Panc1 (cell line): ENCODE results near the gene SERPINE2. TPM values are rescaled to one million over a fixed set of nuclear protein-coding genes. Genes with fewer than 3 reads are reported as not detected.

Experiments used
- ATAC-seq: fragments of 200-7000 bp; cut with Tn5 transposase; 2 replicates; pipeline ENCODE4 v1.9.1; 2020; ENCODE audit warnings: mild to moderate bottlenecking, moderate library complexity
- BruUV-seq: library from RNA; stranded (reverse); fragments of 400-500 nt; replicated peaks from 2 replicates; lab custom pipeline; 2021; lab: Mats Ljungman, UMichigan
- CTCF ChIA-PET: fragments of 300-600 bp; sonication (Branson Sonifier 250); formaldehyde crosslinking; loops from one replicate; lab custom pipeline; 2022; ENCODE audit warnings: antibody characterized with exemption; lab: Charles Lee
- POLR2A ChIA-PET: fragments of 300-600 bp; sonication (Branson Sonifier 250); formaldehyde crosslinking; loops from one replicate; lab custom pipeline; 2022; ENCODE audit warnings: antibody characterized with exemption; lab: Charles Lee
- DNase-seq: peaks from one replicate; pipeline ENCODE4 v3.0.0-alpha.2; 2010; ENCODE audit warnings: low read depth, low spot score
- H3K27ac ChIP-seq: 2 replicates; pipeline ENCODE4 v1.5.1; 2011; ENCODE audit warnings: mild to moderate bottlenecking, low read length, inconsistent platforms
- H3K27me3 ChIP-seq: fragments of 200-500 bp; sonication (Bioruptor generic); 2 replicates; pipeline ENCODE4 v1.6.0; 2014; ENCODE audit warnings: low read length, inconsistent platforms; ENCODE audit not compliant: control insufficient read depth, insufficient read depth
- H3K36me3 ChIP-seq: fragments of 200-500 bp; sonication (Bioruptor generic); 2 replicates; pipeline ENCODE4 v1.5.1; 2014; ENCODE audit warnings: inconsistent platforms, mild to moderate bottlenecking, low read length, moderate library complexity; ENCODE audit not compliant: control insufficient read depth, insufficient read depth
- H3K4me1 ChIP-seq: 2 replicates; pipeline ENCODE4 v1.5.1; 2011; ENCODE audit warnings: inconsistent platforms, mild to moderate bottlenecking, low read length, moderate library complexity; ENCODE audit not compliant: control insufficient read depth, insufficient read depth
- H3K4me3 ChIP-seq, 2 experiments: 2 replicates each; pipeline ENCODE4 v1.5.1; 2011 to 2012; ENCODE audit warnings: low read depth in 2 of 2, low read length in 2 of 2, mild to moderate bottlenecking in 2 of 2, inconsistent platforms in 1 of 2, moderate library complexity in 1 of 2
- H3K9me3 ChIP-seq: fragments of 200-500 bp; sonication (Bioruptor generic); 2 replicates; pipeline ENCODE4 v1.5.1; 2014; ENCODE audit warnings: low read depth, mild to moderate bottlenecking, inconsistent platforms, low read length, moderate library complexity; ENCODE audit not compliant: control insufficient read depth, insufficient read depth
- CTCF ChIP-seq: fragments of 450-650 bp; IDR thresholded peaks from 2 replicates; pipeline ENCODE4 v1.5.1; 2017; ENCODE audit warnings: mild to moderate bottlenecking
- POLR2AphosphoS5 ChIP-seq: IDR thresholded peaks from 2 replicates; pipeline ENCODE4 v1.6.1; 2012; ENCODE audit warnings: mild to moderate bottlenecking, low read depth, low read length, moderate library complexity
- REST ChIP-seq, 2 experiments: IDR thresholded peaks; 2 replicates each; pipeline ENCODE4 v1.6.1; 2011 to 2012; ENCODE audit warnings: low read depth in 2 of 2, control low read depth in 1 of 2, low read length in 1 of 2, mild to moderate bottlenecking in 1 of 2, moderate library complexity in 1 of 2; ENCODE audit not compliant: insufficient read depth in 1 of 2
- SIN3A ChIP-seq: IDR thresholded peaks from 2 replicates; pipeline ENCODE4 v1.6.1; 2012; ENCODE audit warnings: low read depth, mild to moderate bottlenecking, low read length, moderate library complexity, borderline replicate concordance; ENCODE audit not compliant: insufficient read depth
- TCF7L2 ChIP-seq: IDR thresholded peaks from 2 replicates; pipeline ENCODE4 v1.6.1; 2011; ENCODE audit warnings: mild to moderate bottlenecking, low read depth, low read length, inconsistent platforms
- in situ Hi-C: cut with HindIII; loops from 2 replicates; pipeline ENCODE4 v1.10.0; 2016; ENCODE audit warnings: low sequenced_read_pairs, low pct_unique_long_range_greater_than_20kb
- intact Hi-C: fragments of 100-400 bp; cut with micrococcal nuclease; formaldehyde crosslinking; loops from one replicate; pipeline ENCODE4 v1.10.0; 2022; ENCODE audit not compliant: unreplicated experiment
- total RNA-seq: library from RNA; stranded (reverse); gene quantifications from one replicate; pipeline ENCODE4 v1.2.1, GENCODE V29; 2021; ENCODE audit not compliant: unreplicated experiment

SERPINE2 gene
- total RNA-seq, 1 experiment from 2014 or later = 3.1 TPM

GRCh38 chr2:223967981-223968380, 71.1 kb downstream of the SERPINE2 start:
- H3K4me3 ChIP-seq = no peak overlapping the region
- in situ Hi-C loops = no loop called here

GRCh38 chr2:223959688-223960087, 79.4 kb downstream of the SERPINE2 start:
- intact Hi-C loops = no loop called here

More at GRCh38 chr2:223967981-223968380, 71.1 kb downstream of the SERPINE2 start:
- no peak for DNase-seq
- ATAC-seq = no peak
- BruUV-seq = no TSS peak
- Histone ChIP-seq H3K27me3 (no peaks in the 10 kb centered on the region), H3K9me3 (no peaks in the 10 kb centered on the region), H3K27ac (no peak overlapping the region), H3K4me1 (no peaks in the 10 kb centered on the region), H3K36me3 (peaks cover 26% of the 10 kb centered on the region)
- intact Hi-C loops = no loop called here
- POLR2A ChIA-PET = no interaction called here
- CTCF ChIA-PET = interaction anchor here (0.6 kb wide), 1 partner anchor 1692 kb away, joined by 7 read pairs; no protein-coding TSS in a partner anchor
- no peak for TF ChIP-seq TCF7L2
- no peak for TF ChIP-seq CTCF
- no peak for TF ChIP-seq REST (IDR thresholded peaks at IDR 0.05; ENCODE audit: insufficient read depth in 1 of 2, low read depth in 2 of 2, low read length in 1 of 2)
- no peak for TF ChIP-seq SIN3A
- TF ChIP-seq POLR2AphosphoS5 = no peak

More at GRCh38 chr2:223959688-223960087, 79.4 kb downstream of the SERPINE2 start:
- DNase-seq (no peak), ATAC-seq (no peak)
- TF ChIP-seq SIN3A (no peak), REST (IDR thresholded peaks at IDR 0.05; ENCODE audit: insufficient read depth in 1 of 2, low read depth in 2 of 2, low read length in 1 of 2) (no peak), POLR2AphosphoS5 (no peak), CTCF (no peak), TCF7L2 (no peak)
- no peaks in the 10 kb centered on the region for H3K27me3 ChIP-seq
- ChIA-PET POLR2A (interaction anchor here (0.6 kb wide), 1 partner anchor 10 kb away, joined by 9 read pairs; no protein-coding TSS in a partner anchor), CTCF (no interaction called here)
- H3K9me3 ChIP-seq = no peaks in the 10 kb centered on the region
- H3K4me1 ChIP-seq = peaks cover 27% of the 10 kb centered on the region; the same call in 1 of the 2 replicates
- H3K4me3 ChIP-seq = no peak overlapping the region
- H3K27ac ChIP-seq = no peak overlapping the region
- in situ Hi-C loops = no loop called here
- peaks cover 28% of the 10 kb centered on the region for H3K36me3 ChIP-seq
- BruUV-seq = no TSS peak
